Transverse colon (tissue), 4 donors: ENCODE data around the gene SLC6A13. TPM values are rescaled to one million over a fixed set of nuclear protein-coding genes. Genes with fewer than 3 reads are reported as not detected.

Experiments
- DNase-seq: peaks from one replicate; pipeline ENCODE4 v3.0.0-alpha.2; 2019
- H3K27ac ChIP-seq, 4 donors: fragments of 200-600 bp; sonication (generic); 2 replicates each; pipeline ENCODE4 v1.5.1; 2016 to 2018; ENCODE audit warnings: inconsistent platforms in 4 of 4
- H3K27me3 ChIP-seq: fragments of 200-600 bp; sonication (generic); 2 replicates; pipeline ENCODE4 v1.5.1; 2017; ENCODE audit warnings: inconsistent platforms
- H3K36me3 ChIP-seq, 4 donors: fragments of 200-600 bp; sonication (generic); 2 replicates each; pipeline ENCODE4 v1.5.1; 2017 to 2019; ENCODE audit warnings: inconsistent platforms in 4 of 4
- H3K4me1 ChIP-seq, 4 donors: fragments of 200-600 bp; sonication (generic); 2 replicates each; pipeline ENCODE4 v1.5.1; 2017 to 2020; ENCODE audit warnings: inconsistent platforms in 4 of 4
- H3K4me3 ChIP-seq, 4 donors: fragments of 200-600 bp; sonication (generic); 1 replicate in 1 of 4; 2 replicates in 3 of 4; pipeline versions ENCODE4 v1.5.1 to v1.6.1; 2017 to 2019; ENCODE audit warnings: inconsistent platforms in 4 of 4
- H3K9me3 ChIP-seq, 2 donors: fragments of 200-600 bp; sonication (generic); 2 replicates each; pipeline ENCODE4 v1.5.1; 2017 to 2019; ENCODE audit warnings: inconsistent platforms in 2 of 2
- EP300 ChIP-seq: sonication (generic); formaldehyde crosslinking; IDR thresholded peaks from one replicate; pipeline ENCODE4 v1.6.1; 2017; ENCODE audit warnings: antibody characterized with exemption, low read depth
- POLR2A ChIP-seq: fragments of 450-650 bp; IDR thresholded peaks from one replicate; pipeline ENCODE4 v1.6.1; 2016; ENCODE audit warnings: antibody characterized with exemption, mild to moderate bottlenecking, moderate library complexity
- POLR2AphosphoS5 ChIP-seq, 3 donors: sonication (generic); formaldehyde crosslinking; IDR thresholded peaks; one replicate each; pipeline ENCODE4 v1.6.1; 2016; ENCODE audit warnings: antibody characterized with exemption in 3 of 3
- WGBS, 2 donors: methylation state at CpG; one replicate each; pipeline ENCODE4 v1.1.5; 2018; ENCODE audit warnings: low coverage in 1 of 2; 5-methylcytosine and 5-hydroxymethylcytosine counted together
- in situ Hi-C, 4 donors: fragments of 200-750 bp; cut with MboI; loops; one replicate each; pipeline versions ENCODE4 v1.15.0 to v1.15.1; 2017; ENCODE audit warnings: low sequenced_read_pairs in 3 of 4, low pct_ligation_motif_present in 1 of 4, low pct_unique_long_range_greater_than_20kb in 1 of 4
- intact Hi-C: fragments of 100-400 bp; cut with DNase I; formaldehyde crosslinking; loops from one replicate; pipeline ENCODE4 v1.15.1; 2023; ENCODE audit warnings: low total_unique reads
- total RNA-seq, 4 donors: library from RNA; depleted of rRNA; stranded (reverse); fragments of >200 nt; gene quantifications; one replicate each; pipeline ENCODE4 v1.1.0, GENCODE V29; 2016
- TF ChIP-seq, protein P1 (sequence below), 5 experiments: fragments of 200-600 bp in 3 of 5; fragments of 450-650 bp in 2 of 5; sonication (generic) in 3 of 5; IDR thresholded peaks; 1 replicate in 2 of 5; 2 replicates in 3 of 5; pipeline ENCODE4 v1.5.1; 2016 to 2017; ENCODE audit warnings: antibody characterized with exemption in 5 of 5, inconsistent platforms in 3 of 5, mild to moderate bottlenecking in 2 of 5, moderate library complexity in 1 of 5

Gene SLC6A13
- total RNA-seq, 4 donors from 2014 or later = not detected

GRCh38 chr12:288687-289086 lies 26.1 kb upstream of the SLC6A13 start:
- Histone ChIP-seq H3K9me3 (no peaks in the 10 kb centered on the region), H3K27ac (no peak overlapping the region), H3K36me3 (peaks cover 0 to 55% (median 18%) of the 10 kb centered on the region in 4 donors), H3K27me3 (no peaks in the 10 kb centered on the region), H3K4me1 (no peaks in the 10 kb centered on the region), H3K4me3 (no peak overlapping the region)
- DNase-seq = no peak
- WGBS, 2 donors = 81 to 90% methylated on average over 5 of the region's 5 CpGs
- intact Hi-C loops (no loop called here), in situ Hi-C loops (no loop called here)
- no peak for TF ChIP-seq EP300
- TF ChIP-seq, protein P1, sequence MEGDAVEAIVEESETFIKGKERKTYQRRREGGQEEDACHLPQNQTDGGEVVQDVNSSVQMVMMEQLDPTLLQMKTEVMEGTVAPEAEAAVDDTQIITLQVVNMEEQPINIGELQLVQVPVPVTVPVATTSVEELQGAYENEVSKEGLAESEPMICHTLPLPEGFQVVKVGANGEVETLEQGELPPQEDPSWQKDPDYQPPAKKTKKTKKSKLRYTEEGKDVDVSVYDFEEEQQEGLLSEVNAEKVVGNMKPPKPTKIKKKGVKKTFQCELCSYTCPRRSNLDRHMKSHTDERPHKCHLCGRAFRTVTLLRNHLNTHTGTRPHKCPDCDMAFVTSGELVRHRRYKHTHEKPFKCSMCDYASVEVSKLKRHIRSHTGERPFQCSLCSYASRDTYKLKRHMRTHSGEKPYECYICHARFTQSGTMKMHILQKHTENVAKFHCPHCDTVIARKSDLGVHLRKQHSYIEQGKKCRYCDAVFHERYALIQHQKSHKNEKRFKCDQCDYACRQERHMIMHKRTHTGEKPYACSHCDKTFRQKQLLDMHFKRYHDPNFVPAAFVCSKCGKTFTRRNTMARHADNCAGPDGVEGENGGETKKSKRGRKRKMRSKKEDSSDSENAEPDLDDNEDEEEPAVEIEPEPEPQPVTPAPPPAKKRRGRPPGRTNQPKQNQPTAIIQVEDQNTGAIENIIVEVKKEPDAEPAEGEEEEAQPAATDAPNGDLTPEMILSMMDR (IDR thresholded peaks at IDR 0.05) = no peak
- TF ChIP-seq POLR2A = no peak
- no peak for TF ChIP-seq POLR2AphosphoS5 (IDR thresholded peaks at IDR 0.05)

GRCh38 chr12:286531-287300 lies 24.1 kb upstream of the SLC6A13 start:
- no peaks in the 10 kb centered on the region for H3K9me3 ChIP-seq
- intact Hi-C loops (no loop called here), in situ Hi-C loops (no loop called here)
- H3K27me3 ChIP-seq = no peaks in the 10 kb centered on the region
- no peak for DNase-seq
- no peak overlapping the region for H3K4me3 ChIP-seq
- peaks cover 0 to 42% (median 9%) of the 10 kb centered on the region in 4 donors for H3K36me3 ChIP-seq
- no peak overlapping the region for H3K27ac ChIP-seq
- TF ChIP-seq, protein P1 (IDR thresholded peaks at IDR 0.05) = no peak
- TF ChIP-seq POLR2A = no peak
- TF ChIP-seq POLR2AphosphoS5 (IDR thresholded peaks at IDR 0.05) = no peak
- no peak for TF ChIP-seq EP300
- WGBS, 2 donors = 80 to 87% methylated on average over 5 of the region's 5 CpGs
- no peaks in the 10 kb centered on the region for H3K4me1 ChIP-seq

DNA sequence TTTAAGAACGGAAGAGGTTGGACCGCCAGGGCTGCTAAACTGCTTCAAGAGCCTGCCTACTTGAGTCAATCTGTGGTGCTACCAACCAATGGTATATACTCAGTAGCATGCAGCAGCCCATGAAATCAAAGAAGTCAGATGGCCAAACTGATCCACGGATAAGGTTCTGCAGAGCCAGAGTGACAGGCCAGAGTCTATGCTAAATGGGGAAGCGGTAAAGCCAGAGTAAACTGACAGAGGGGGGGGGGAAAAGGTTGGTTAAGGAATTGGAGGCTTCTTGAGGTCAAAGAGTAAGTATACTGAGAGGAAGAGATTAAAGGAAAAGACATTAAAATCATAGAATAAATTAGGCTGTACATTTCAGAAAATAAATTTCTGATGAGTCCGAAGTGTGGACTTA lies 15.4 kb upstream of the SLC6A13 start:
- intact Hi-C loops = no loop called here

DNA sequence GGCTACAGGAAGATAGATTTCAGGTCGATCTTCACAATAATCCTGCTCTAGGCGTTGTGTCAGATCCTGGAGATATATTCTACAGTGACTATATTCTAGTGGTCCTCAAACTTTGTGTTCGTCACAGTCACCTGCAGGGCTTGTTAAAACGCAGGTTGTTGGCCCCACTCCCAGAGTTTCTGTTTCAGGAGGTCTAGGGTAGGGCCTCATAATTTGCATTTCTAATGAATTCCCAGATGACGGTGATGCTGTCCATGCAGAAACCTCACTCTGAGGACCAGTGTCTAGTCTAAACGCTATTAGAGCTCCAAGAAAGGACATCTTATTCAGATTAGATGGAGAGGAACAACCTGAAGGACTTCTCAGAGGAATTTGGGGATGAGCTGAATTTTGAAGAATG lies 13.2 kb upstream of the SLC6A13 start:
- no peak overlapping the region for H3K4me3 ChIP-seq
- no peaks in the 10 kb centered on the region for H3K9me3 ChIP-seq
- no peaks in the 10 kb centered on the region for H3K36me3 ChIP-seq
- intact Hi-C loops (no loop called here), in situ Hi-C loops (no loop called here)
- H3K27ac ChIP-seq = no peak overlapping the region
- TF ChIP-seq POLR2AphosphoS5 (IDR thresholded peaks at IDR 0.05) (no peak), EP300 (no peak), POLR2A (no peak)
- TF ChIP-seq, protein P1 (IDR thresholded peaks at IDR 0.05) = no peak
- WGBS, 2 donors = 72 to 84% methylated on average over 6 of the region's 6 CpGs
- H3K27me3 ChIP-seq = no peaks in the 10 kb centered on the region
- DNase-seq = peak; percentile 17
- H3K4me1 ChIP-seq = no peaks in the 10 kb centered on the region

More for the DNA sequence above, 15.4 kb upstream of the SLC6A13 start:
- Histone ChIP-seq H3K9me3 (no peaks in the 10 kb centered on the region), H3K4me1 (no peaks in the 10 kb centered on the region), H3K27ac (no peak overlapping the region), H3K27me3 (no peaks in the 10 kb centered on the region), H3K4me3 (no peak overlapping the region), H3K36me3 (no peaks in the 10 kb centered on the region)
- in situ Hi-C loops = no loop called here
- TF ChIP-seq POLR2A (no peak), POLR2AphosphoS5 (IDR thresholded peaks at IDR 0.05) (no peak), EP300 (no peak)
- TF ChIP-seq, protein P1 (IDR thresholded peaks at IDR 0.05) = no peak
- no peak for DNase-seq
- 93 to 96% methylated on average over 5 of the region's 5 CpGs for WGBS, 2 donors
